Hematopoietic multipotent progenitor cell treated with erythropoietin and hydrocortisone succinate and interleukin-3 and kit ligand, for 8 days (in vitro differentiated cells): Measurements from ENCODE around the gene CIITA.
"Not testable (repeated sequence)": the region's sequence is repeated elsewhere in the genome, so short reads cannot be mapped to it uniquely, and the experiment has no call there.

Experiments used
- DNase-seq: peaks from one replicate; pipeline ENCODE4 v3.0.0-alpha.2; 2015

CIITA gene

GRCh38 chr16:10938796-10939648 is 62.0 kb downstream of the CIITA start:
- DNase-seq, result peak; percentile 75

- no peak for DNase-seq
These were observed 62.7 kb downstream of the CIITA start for GRCh38 chr16:10939649-10940234.

- no peak for DNase-seq
These were observed 63.6 kb downstream of the CIITA start for GRCh38 chr16:10940501-10941079.

- DNase-seq, result no peak
These were observed 64.3 kb downstream of the CIITA start for GRCh38 chr16:10941127-10941933.

- DNase-seq, result not testable (repeated sequence)
These were observed 64.9 kb downstream of the CIITA start for GRCh38 chr16:10941935-10942351.

GRCh38 chr16:10942352-10943063 is 65.5 kb downstream of the CIITA start, which contains the start of gene DEXI:
Gene DEXI, minus strand, starts transcription at chr16:10942468. Its CDS starts 463 bp downstream, at chr16:10942005.
- DNase-seq, result peak; percentile 92

GRCh38 chr16:10943064-10943353 is 66.0 kb downstream of the CIITA start:
- no peak for DNase-seq

GRCh38 chr16:10944249-10945064 is 67.5 kb downstream of the CIITA start, which contains the start of gene CLEC16A:
Gene CLEC16A, plus strand, starts transcription at chr16:10944564. Its CDS starts 154 bp downstream, at chr16:10944718.
- peak; percentile 94 for DNase-seq

- DNase-seq, result no peak
These were observed 68.2 kb downstream of the CIITA start for GRCh38 chr16:10945065-10945787.

GRCh38 chr16:10946308-10946707 is 69.3 kb downstream of the CIITA start:
- no peak for DNase-seq

- DNase-seq, result no peak
These were observed 70.3 kb downstream of the CIITA start for GRCh38 chr16:10947211-10947787.

GRCh38 chr16:10949424-10949970 is 72.5 kb downstream of the CIITA start:
- peak; percentile 57 for DNase-seq

- no peak for DNase-seq
These were observed 73.4 kb downstream of the CIITA start for GRCh38 chr16:10950393-10950792.

GRCh38 chr16:10951026-10951425 is 74.0 kb downstream of the CIITA start:
- DNase-seq, result no peak

GRCh38 chr16:10954903-10955302 is 77.9 kb downstream of the CIITA start:
- no peak for DNase-seq

GRCh38 chr16:10957771-10958482 is 80.9 kb downstream of the CIITA start:
- DNase-seq, result no peak

- DNase-seq, result no peak
These were observed 82.2 kb downstream of the CIITA start for GRCh38 chr16:10959161-10959560.

GRCh38 chr16:10961231-10961630 is 84.2 kb downstream of the CIITA start:
- no peak for DNase-seq
